ENCODE results near the gene UNC50. TPM values are rescaled to one million over a fixed set of nuclear protein-coding genes. Genes with fewer than 3 reads are reported as not detected.

UNC50 gene
- total and polyA plus RNA-seq, 2 experiments from 2014 or later, result 38.7 to 49.4 TPM

Other genes starting within 250 kb of the UNC50 start
- gene INPP4A, start 163.7 kb upstream of the UNC50 start, total RNA-seq (2014; rRNA removed; shearing (Covaris generic)), result 36.9 and 42.3 TPM in 2 replicates
- gene INPP4A, start 163.7 kb upstream of the UNC50 start, polyA plus RNA-seq (2016; fragmentation: Nextera tagmentation; extraction: Ambion mirVana), result 6.5 and 8.5 TPM in 2 replicates
- 33.3 and 34.8 TPM in 2 replicates for gene COA5, start 77 bp upstream of the UNC50 start, total RNA-seq (2014; rRNA removed; shearing (Covaris generic))
- 113 and 115 TPM in 2 replicates for gene COA5, start 77 bp upstream of the UNC50 start, polyA plus RNA-seq (2016; fragmentation: Nextera tagmentation; extraction: Ambion mirVana)
- 4.7 and 5.6 TPM in 2 replicates for gene MGAT4A, start 122.5 kb downstream of the UNC50 start, total RNA-seq (2014; rRNA removed; shearing (Covaris generic))
- 2.9 and 4.4 TPM in 2 replicates for gene MGAT4A, start 122.5 kb downstream of the UNC50 start, polyA plus RNA-seq (2016; fragmentation: Nextera tagmentation; extraction: Ambion mirVana)

All from GM23338 (cell line).